ENCODE results near the gene PATE3. TPM values are rescaled to one million over a fixed set of nuclear protein-coding genes. Genes with fewer than 3 reads are reported as not detected.

Gene PATE3
- polyA plus RNA-seq, 1 of the 3 experiments (the other 2 are of a cell fraction) = not detected

DNA sequence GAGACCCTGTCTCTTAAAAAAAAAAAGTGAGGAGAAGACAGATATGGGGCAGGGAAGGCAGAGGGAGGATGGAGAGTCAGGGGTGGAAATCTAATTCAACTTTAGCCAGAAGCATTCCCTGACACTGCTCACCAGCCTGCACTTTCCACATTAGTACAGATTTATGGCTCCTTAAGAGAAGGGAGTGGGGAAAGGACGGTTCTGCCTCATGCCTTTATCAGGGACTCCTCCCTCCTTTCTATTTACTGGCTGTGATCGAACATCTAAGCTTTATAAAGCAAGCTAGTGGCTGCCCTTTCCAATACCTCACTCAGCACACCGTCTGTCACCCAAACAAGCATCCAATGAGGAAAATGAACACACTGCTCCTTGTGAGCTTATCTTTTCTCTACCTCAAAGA lies 45.1 kb downstream of the PATE3 start, which contains the start of gene PATE4:
TSS of gene PATE4 (plus strand) at position 301 of the 400 bp plus-strand sequence. CDS start at position 345, 44 bp downstream.
- H4K20me1 ChIP-seq (ENCODE audit: insufficient read depth) = no peaks in the 10 kb centered on the region
- POLR2A ChIA-PET = no interaction called here
- H3K79me2 ChIP-seq (ENCODE audit: insufficient read depth) = no peaks in the 10 kb centered on the region
- H3K4me2 ChIP-seq = no peak within 1 kb of the TSS
- H2AFZ ChIP-seq (ENCODE audit: low read depth) = no peak within 1 kb of the TSS
- H3K4me1 ChIP-seq (ENCODE audit: control insufficient read depth in 1 of 2, insufficient read depth in 2 of 2, low read depth in 1 of 2, low read length in 1 of 2) = no peaks in the 10 kb centered on the region
- no peak within 1 kb of the TSS for H3K9ac ChIP-seq
- no peaks in the 10 kb centered on the region for H3K36me3 ChIP-seq (replicated peaks in 1 of 2; ENCODE audit: control insufficient read depth in 1 of 2, insufficient read depth in 2 of 2, low read length in 1 of 2)
- no peak within 1 kb of the TSS for H3K27ac ChIP-seq (ENCODE audit: low read depth in 2 of 2, low read length in 1 of 2)
- TF ChIP-seq FOXM1 (IDR thresholded peaks at IDR 0.05; ENCODE audit: low read depth) = no peak
- TF ChIP-seq, protein P1, sequence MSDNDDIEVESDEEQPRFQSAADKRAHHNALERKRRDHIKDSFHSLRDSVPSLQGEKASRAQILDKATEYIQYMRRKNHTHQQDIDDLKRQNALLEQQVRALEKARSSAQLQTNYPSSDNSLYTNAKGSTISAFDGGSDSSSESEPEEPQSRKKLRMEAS (IDR thresholded peaks at IDR 0.05; ENCODE audit: low read depth) = no peak
- TF ChIP-seq ELF1 (IDR thresholded peaks at IDR 0.05) = no peak
- TF ChIP-seq EP300 (IDR thresholded peaks at IDR 0.05; ENCODE audit: borderline replicate concordance in 1 of 2, low read depth in 1 of 2, low read length in 1 of 2) = no peak
- TF ChIP-seq RAD21 (IDR thresholded peaks at IDR 0.05; ENCODE audit: low read length) = no peak
- TF ChIP-seq TCF12 (IDR thresholded peaks at IDR 0.05) = no peak
- TF ChIP-seq, protein P2, sequence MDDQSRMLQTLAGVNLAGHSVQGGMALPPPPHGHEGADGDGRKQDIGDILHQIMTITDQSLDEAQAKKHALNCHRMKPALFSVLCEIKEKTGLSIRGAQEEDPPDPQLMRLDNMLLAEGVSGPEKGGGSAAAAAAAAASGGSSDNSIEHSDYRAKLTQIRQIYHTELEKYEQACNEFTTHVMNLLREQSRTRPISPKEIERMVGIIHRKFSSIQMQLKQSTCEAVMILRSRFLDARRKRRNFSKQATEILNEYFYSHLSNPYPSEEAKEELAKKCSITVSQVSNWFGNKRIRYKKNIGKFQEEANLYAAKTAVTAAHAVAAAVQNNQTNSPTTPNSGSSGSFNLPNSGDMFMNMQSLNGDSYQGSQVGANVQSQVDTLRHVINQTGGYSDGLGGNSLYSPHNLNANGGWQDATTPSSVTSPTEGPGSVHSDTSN (IDR thresholded peaks at IDR 0.05) = no peak
- no peak for TF ChIP-seq GABPA (IDR thresholded peaks at IDR 0.05; ENCODE audit: low read depth)
- TF ChIP-seq RFX5 (IDR thresholded peaks at IDR 0.05; ENCODE audit: low read length) = no peak
- TF ChIP-seq POLR2AphosphoS5 (IDR thresholded peaks at IDR 0.05; ENCODE audit: low read depth, low read length) = no peak
- no peak within 1 kb of the TSS for H3K4me3 ChIP-seq (ENCODE audit: low read depth in 2 of 2, low read length in 1 of 2)
- no peaks in the 10 kb centered on the region for H3K27me3 ChIP-seq (ENCODE audit: insufficient read depth)
- no peaks in the 10 kb centered on the region for H3K9me3 ChIP-seq
- no peak for DNase-seq
- H3F3A ChIP-seq (replicated peaks; ENCODE audit: insufficient read depth) = no peaks in the 10 kb centered on the region
- H3K9me2 ChIP-seq = no peaks in the 10 kb centered on the region
- CTCF ChIA-PET = no interaction called here
- WGBS (ENCODE audit: low lambda C conversion rate) = 3% methylated on average over 3 of the region's 3 CpGs

DNA sequence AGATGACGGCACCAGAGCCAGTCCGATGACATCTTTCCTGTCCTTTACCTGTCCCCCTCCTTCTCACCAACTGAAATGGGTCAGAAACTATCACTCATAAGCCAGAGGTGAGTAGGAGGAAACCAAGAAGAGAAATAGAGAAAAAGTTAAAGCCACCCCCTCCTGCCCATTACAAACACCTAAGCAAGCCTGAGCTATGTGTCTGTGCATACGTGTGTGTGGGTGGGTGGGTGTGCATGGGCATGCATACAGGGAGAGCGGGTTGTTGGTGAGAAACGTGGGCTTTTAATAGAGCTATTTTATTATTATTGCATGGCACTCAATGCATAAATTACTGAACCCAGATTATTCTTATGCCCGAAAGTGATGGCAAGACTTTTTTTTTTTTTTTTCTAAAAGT lies 47.8 kb downstream of the PATE3 start:
- H3F3A ChIP-seq (replicated peaks; ENCODE audit: insufficient read depth) = no peaks in the 10 kb centered on the region
- TF ChIP-seq EZH2phosphoT487 (IDR thresholded peaks at IDR 0.05; ENCODE audit: borderline replicate concordance, low read depth) (no peak), FOSL2 (IDR thresholded peaks at IDR 0.05; ENCODE audit: borderline replicate concordance, low read depth) (no peak), RXRA (IDR thresholded peaks at IDR 0.05; ENCODE audit: borderline replicate concordance, low read depth) (no peak), NFIC (IDR thresholded peaks at IDR 0.05; ENCODE audit: borderline replicate concordance) (no peak), MEF2A (IDR thresholded peaks at IDR 0.05; ENCODE audit: borderline replicate concordance, low read depth) (no peak), EP300 (IDR thresholded peaks at IDR 0.05; ENCODE audit: borderline replicate concordance in 1 of 2, low read depth in 1 of 2, low read length in 1 of 2) (no peak), MXI1 (IDR thresholded peaks at IDR 0.05; ENCODE audit: low read depth, low read length) (no peak), FOXM1 (IDR thresholded peaks at IDR 0.05; ENCODE audit: low read depth) (no peak), NRF1 (IDR thresholded peaks at IDR 0.05; ENCODE audit: low read depth, low read length) (no peak)
- TF ChIP-seq, protein P1 (IDR thresholded peaks at IDR 0.05; ENCODE audit: low read depth) = no peak
- TF ChIP-seq, protein P3, sequence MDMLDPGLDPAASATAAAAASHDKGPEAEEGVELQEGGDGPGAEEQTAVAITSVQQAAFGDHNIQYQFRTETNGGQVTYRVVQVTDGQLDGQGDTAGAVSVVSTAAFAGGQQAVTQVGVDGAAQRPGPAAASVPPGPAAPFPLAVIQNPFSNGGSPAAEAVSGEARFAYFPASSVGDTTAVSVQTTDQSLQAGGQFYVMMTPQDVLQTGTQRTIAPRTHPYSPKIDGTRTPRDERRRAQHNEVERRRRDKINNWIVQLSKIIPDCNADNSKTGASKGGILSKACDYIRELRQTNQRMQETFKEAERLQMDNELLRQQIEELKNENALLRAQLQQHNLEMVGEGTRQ (IDR thresholded peaks at IDR 0.05; ENCODE audit: borderline replicate concordance, low read depth, low read length) = no peak
- TF ChIP-seq, protein P2 (IDR thresholded peaks at IDR 0.05) = no peak
- TF ChIP-seq, protein P4, sequence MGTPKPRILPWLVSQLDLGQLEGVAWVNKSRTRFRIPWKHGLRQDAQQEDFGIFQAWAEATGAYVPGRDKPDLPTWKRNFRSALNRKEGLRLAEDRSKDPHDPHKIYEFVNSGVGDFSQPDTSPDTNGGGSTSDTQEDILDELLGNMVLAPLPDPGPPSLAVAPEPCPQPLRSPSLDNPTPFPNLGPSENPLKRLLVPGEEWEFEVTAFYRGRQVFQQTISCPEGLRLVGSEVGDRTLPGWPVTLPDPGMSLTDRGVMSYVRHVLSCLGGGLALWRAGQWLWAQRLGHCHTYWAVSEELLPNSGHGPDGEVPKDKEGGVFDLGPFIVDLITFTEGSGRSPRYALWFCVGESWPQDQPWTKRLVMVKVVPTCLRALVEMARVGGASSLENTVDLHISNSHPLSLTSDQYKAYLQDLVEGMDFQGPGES (IDR thresholded peaks at IDR 0.05; ENCODE audit: low read depth, low read length) = no peak
- TF ChIP-seq, protein P5, sequence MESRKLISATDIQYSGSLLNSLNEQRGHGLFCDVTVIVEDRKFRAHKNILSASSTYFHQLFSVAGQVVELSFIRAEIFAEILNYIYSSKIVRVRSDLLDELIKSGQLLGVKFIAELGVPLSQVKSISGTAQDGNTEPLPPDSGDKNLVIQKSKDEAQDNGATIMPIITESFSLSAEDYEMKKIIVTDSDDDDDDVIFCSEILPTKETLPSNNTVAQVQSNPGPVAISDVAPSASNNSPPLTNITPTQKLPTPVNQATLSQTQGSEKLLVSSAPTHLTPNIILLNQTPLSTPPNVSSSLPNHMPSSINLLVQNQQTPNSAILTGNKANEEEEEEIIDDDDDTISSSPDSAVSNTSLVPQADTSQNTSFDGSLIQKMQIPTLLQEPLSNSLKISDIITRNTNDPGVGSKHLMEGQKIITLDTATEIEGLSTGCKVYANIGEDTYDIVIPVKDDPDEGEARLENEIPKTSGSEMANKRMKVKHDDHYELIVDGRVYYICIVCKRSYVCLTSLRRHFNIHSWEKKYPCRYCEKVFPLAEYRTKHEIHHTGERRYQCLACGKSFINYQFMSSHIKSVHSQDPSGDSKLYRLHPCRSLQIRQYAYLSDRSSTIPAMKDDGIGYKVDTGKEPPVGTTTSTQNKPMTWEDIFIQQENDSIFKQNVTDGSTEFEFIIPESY (IDR thresholded peaks at IDR 0.05; ENCODE audit: borderline replicate concordance, low read depth) = no peak
- H3K9me3 ChIP-seq = no peaks in the 10 kb centered on the region
- H3K79me2 ChIP-seq (ENCODE audit: insufficient read depth) = no peaks in the 10 kb centered on the region
- no peak overlapping the region for H3K4me3 ChIP-seq (ENCODE audit: low read depth in 2 of 2, low read length in 1 of 2)
- no peaks in the 10 kb centered on the region for H4K20me1 ChIP-seq (ENCODE audit: insufficient read depth)
- POLR2A ChIA-PET = no interaction called here
- H3K4me1 ChIP-seq (ENCODE audit: control insufficient read depth in 1 of 2, insufficient read depth in 2 of 2, low read depth in 1 of 2, low read length in 1 of 2) = no peaks in the 10 kb centered on the region
- CTCF ChIA-PET = no interaction called here
- no peaks in the 10 kb centered on the region for H3K27me3 ChIP-seq (ENCODE audit: insufficient read depth)
- H3K4me2 ChIP-seq = no peak overlapping the region
- H3K27ac ChIP-seq (ENCODE audit: low read depth in 2 of 2, low read length in 1 of 2) = no peak overlapping the region
- no peak overlapping the region for H2AFZ ChIP-seq (ENCODE audit: low read depth)
- no peaks in the 10 kb centered on the region for H3K9me2 ChIP-seq
- DNase-seq = no peak
- WGBS (ENCODE audit: low lambda C conversion rate) = 37% methylated on average over 6 of the region's 6 CpGs
- no peak overlapping the region for H3K9ac ChIP-seq
- H3K36me3 ChIP-seq (replicated peaks in 1 of 2; ENCODE audit: control insufficient read depth in 1 of 2, insufficient read depth in 2 of 2, low read length in 1 of 2) = no peaks in the 10 kb centered on the region

Data from SK-N-SH (cell line).